Measurements from ENCODE around the gene LRP8. TPM values are rescaled to one million over a fixed set of nuclear protein-coding genes. Genes with fewer than 3 reads are reported as not detected.

LRP8 gene
- total RNA-seq, 1 donor, result 27.6 TPM

GRCh38 chr1:53341521-53341895 is 13.6 kb upstream of the LRP8 start:
- no peak for DNase-seq (ENCODE audit: low read depth)
- no peak overlapping the region for H3K4me3 ChIP-seq (ENCODE audit: low read depth, low read length)
- TF ChIP-seq, protein P1, sequence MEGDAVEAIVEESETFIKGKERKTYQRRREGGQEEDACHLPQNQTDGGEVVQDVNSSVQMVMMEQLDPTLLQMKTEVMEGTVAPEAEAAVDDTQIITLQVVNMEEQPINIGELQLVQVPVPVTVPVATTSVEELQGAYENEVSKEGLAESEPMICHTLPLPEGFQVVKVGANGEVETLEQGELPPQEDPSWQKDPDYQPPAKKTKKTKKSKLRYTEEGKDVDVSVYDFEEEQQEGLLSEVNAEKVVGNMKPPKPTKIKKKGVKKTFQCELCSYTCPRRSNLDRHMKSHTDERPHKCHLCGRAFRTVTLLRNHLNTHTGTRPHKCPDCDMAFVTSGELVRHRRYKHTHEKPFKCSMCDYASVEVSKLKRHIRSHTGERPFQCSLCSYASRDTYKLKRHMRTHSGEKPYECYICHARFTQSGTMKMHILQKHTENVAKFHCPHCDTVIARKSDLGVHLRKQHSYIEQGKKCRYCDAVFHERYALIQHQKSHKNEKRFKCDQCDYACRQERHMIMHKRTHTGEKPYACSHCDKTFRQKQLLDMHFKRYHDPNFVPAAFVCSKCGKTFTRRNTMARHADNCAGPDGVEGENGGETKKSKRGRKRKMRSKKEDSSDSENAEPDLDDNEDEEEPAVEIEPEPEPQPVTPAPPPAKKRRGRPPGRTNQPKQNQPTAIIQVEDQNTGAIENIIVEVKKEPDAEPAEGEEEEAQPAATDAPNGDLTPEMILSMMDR (IDR thresholded peaks at IDR 0.05; ENCODE audit: insufficient read depth, low read depth, low read length), result no peak

DNA sequence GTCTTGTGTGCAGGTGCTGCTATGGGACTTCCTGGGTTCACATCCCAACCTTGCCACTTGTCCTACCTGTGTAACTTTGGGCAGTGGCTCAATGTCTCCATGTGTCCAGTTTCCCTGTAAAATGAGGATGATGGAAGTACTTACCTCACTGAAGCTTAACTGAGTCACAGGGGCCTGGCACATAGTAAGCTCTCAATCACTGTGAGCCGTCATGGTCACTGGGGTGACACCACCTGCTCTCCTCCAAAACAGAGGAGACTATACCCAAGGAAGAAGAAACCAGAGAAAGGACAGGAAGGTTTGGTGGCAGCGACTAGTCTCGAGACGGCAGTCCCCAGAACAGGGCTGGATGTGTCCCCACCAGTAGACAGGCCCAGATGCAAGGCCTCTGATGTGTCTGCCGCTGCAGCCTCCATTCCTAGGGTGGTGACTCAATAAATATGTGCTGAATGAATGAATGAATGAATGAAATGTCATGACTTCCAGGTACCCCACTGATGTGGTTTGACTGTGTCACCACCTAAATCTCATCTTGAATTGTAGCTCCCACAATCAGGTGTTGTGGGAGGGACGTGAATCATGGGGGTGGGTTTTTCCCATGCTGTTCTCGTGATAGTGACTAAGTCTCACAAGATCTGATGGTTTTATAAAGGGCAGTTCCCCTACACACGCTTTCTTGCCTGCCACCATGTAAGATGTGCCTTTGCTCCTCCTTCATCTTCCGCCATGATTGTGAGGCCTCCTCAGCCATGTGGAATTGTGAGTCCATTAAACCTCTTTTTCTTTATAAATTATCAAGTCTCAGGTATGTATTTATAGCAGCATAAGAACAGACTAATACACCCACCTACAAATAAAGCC is 13.0 kb upstream of the LRP8 start:
- no peak overlapping the region for H3K4me3 ChIP-seq (ENCODE audit: low read depth, low read length)
- no peak for DNase-seq (ENCODE audit: low read depth)
- TF ChIP-seq, protein P1 (IDR thresholded peaks at IDR 0.05; ENCODE audit: insufficient read depth, low read depth, low read length), result no peak

DNA sequence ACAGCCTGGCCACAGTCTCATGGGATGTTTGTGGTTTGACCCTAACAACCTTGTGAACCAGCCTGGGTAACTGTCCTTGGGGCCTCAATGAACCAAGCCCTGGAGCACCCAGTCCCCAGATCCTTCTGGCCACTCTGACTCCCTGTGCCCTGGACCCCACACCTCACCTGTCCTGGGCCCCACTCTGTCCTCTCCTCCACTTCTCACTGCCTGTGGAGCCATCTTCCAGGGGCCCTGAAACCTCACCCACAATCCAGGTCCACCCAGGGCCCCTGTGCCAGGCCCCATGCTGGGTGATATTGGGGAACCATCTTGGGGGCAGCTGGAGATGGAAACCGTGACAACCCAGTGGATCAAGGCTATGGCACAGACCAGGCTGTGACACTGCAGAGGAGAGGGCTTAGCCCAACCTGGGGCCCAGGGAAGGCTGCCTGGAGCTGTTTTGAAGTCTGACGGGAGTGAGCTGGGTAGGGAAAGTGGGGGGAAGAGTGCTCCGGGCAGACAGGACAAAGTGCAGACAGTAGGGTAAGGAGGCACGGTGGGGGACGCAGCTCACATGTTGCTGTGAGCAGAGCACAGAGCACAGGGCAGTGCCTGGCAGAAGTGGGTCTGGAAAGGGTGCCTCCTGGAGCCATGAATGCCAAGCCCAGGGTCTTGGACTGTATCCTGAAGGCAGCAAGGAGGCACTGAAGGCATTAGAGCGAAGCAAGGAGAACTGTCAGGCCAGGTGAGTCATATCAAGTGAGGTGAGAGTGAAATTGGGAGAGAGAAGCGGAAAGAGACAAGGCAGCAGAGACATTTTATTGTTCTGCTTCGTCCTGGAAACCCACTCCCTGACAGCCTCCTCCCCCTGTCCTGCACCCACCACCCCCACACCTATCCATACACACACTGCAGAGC is 12.1 kb upstream of the LRP8 start:
- H3K4me3 ChIP-seq (ENCODE audit: low read depth, low read length), result no peak overlapping the region
- TF ChIP-seq, protein P1 (IDR thresholded peaks at IDR 0.05; ENCODE audit: insufficient read depth, low read depth, low read length), result no peak
- no peak for DNase-seq (ENCODE audit: low read depth)

- no peak overlapping the region for H3K4me3 ChIP-seq (ENCODE audit: low read depth, low read length)
- TF ChIP-seq, protein P1 (IDR thresholded peaks at IDR 0.05; ENCODE audit: insufficient read depth, low read depth, low read length), result no peak
Measured at GRCh38 chr1:53338423-53338822, 10.6 kb upstream of the LRP8 start.

GRCh38 chr1:53337499-53337898 is 9.6 kb upstream of the LRP8 start:
- no peak overlapping the region for H3K4me3 ChIP-seq (ENCODE audit: low read depth, low read length)
- TF ChIP-seq, protein P1 (IDR thresholded peaks at IDR 0.05; ENCODE audit: insufficient read depth, low read depth, low read length), result no peak
- DNase-seq (ENCODE audit: low read depth), result no peak

More at GRCh38 chr1:53338423-53338822, 10.6 kb upstream of the LRP8 start:
- DNase-seq (ENCODE audit: low read depth), result no peak

- DNase-seq (ENCODE audit: low read depth), result no peak
- TF ChIP-seq, protein P1 (IDR thresholded peaks at IDR 0.05; ENCODE audit: insufficient read depth, low read depth, low read length), result no peak
- H3K4me3 ChIP-seq (ENCODE audit: low read depth, low read length), result no peak overlapping the region
Measured at GRCh38 chr1:53336146-53336545, 8.3 kb upstream of the LRP8 start.
